Upper lobe of right lung (tissue), 1 donor: ENCODE results near the gene ETFRF1. TPM values are rescaled to one million over a fixed set of nuclear protein-coding genes. Genes with fewer than 3 reads are reported as not detected.
A peak's percentile ranks its signal among the peaks of the same experiment; 100 is the strongest.

ENCODE experiments used
- ATAC-seq: fragments of 200-7000 bp; cut with Tn5 transposase; one replicate; pipeline ENCODE4 v1.9.1; 2020; ENCODE audit warnings: mild to moderate bottlenecking, moderate library complexity
- DNase-seq: peaks from one replicate; pipeline ENCODE4 v3.0.0-alpha.2; 2020
- H3K27ac ChIP-seq: fragments of 200-600 bp; one replicate; pipeline ENCODE4 v1.8.0; 2022
- H3K27me3 ChIP-seq: fragments of 200-600 bp; one replicate; pipeline ENCODE4 v1.8.0; 2022; ENCODE audit warnings: mild to moderate bottlenecking
- H3K36me3 ChIP-seq: fragments of 200-600 bp; one replicate; pipeline ENCODE4 v1.8.0; 2022
- H3K4me1 ChIP-seq: fragments of 200-600 bp; one replicate; pipeline ENCODE4 v1.8.0; 2022
- H3K4me3 ChIP-seq: fragments of 200-600 bp; one replicate; pipeline ENCODE4 v1.8.0; 2022; ENCODE audit warnings: mild to moderate bottlenecking
- H3K9me3 ChIP-seq: fragments of 200-600 bp; one replicate; pipeline ENCODE4 v1.8.0; 2022
- intact Hi-C: fragments of 100-400 bp; cut with DNase I; formaldehyde crosslinking; loops from one replicate; pipeline ENCODE4 v1.11.0; 2022
- total RNA-seq: library from RNA; stranded (reverse); fragmentation: NEBNext Ultra II Directional; extraction: Animal tissue kit (Norgen Biotek cat#: 25700); gene quantifications from one replicate; pipeline ENCODE4 v1.2.1, GENCODE V29; 2021
- TF ChIP-seq, protein P1 (sequence below): fragments of 200-600 bp; IDR thresholded peaks from one replicate; pipeline ENCODE4 v1.8.0; 2022; ENCODE audit warnings: antibody characterized with exemption
- donor health status: DM: no; HTN: yes; CAD: no; lungs with severe emphysema.

Gene ETFRF1
- total RNA-seq, 1 donor from 2014 or later, result 21.9 TPM

DNA sequence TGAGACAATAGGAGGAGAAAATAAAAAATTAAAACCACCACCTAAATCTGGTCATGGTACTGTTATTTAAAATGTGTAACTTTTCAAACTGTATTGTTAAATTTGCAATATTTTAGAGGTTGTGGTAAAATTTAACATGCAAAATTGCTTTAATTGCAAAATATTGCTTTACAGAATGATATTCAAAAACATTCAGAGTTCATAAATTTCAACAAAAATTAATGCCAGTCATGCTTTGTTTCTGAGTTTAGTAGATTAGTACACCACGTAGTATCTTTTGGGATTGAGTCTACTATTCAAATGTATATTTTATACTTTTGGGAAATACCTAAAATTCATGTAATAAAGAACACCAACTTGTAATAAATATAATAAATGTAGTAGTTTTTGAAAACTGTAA lies 18.3 kb downstream of the ETFRF1 start:
- TF ChIP-seq, protein P1, sequence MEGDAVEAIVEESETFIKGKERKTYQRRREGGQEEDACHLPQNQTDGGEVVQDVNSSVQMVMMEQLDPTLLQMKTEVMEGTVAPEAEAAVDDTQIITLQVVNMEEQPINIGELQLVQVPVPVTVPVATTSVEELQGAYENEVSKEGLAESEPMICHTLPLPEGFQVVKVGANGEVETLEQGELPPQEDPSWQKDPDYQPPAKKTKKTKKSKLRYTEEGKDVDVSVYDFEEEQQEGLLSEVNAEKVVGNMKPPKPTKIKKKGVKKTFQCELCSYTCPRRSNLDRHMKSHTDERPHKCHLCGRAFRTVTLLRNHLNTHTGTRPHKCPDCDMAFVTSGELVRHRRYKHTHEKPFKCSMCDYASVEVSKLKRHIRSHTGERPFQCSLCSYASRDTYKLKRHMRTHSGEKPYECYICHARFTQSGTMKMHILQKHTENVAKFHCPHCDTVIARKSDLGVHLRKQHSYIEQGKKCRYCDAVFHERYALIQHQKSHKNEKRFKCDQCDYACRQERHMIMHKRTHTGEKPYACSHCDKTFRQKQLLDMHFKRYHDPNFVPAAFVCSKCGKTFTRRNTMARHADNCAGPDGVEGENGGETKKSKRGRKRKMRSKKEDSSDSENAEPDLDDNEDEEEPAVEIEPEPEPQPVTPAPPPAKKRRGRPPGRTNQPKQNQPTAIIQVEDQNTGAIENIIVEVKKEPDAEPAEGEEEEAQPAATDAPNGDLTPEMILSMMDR, result no peak
- H3K27ac ChIP-seq, result no peak overlapping the region
- no peaks in the 10 kb centered on the region for H3K9me3 ChIP-seq
- DNase-seq (no peak), ATAC-seq (no peak)
- H3K4me1 ChIP-seq, result no peaks in the 10 kb centered on the region
- H3K36me3 ChIP-seq, result peaks cover 29% of the 10 kb centered on the region
- intact Hi-C loops, result no loop called here
- H3K4me3 ChIP-seq, result no peak overlapping the region
- no peaks in the 10 kb centered on the region for H3K27me3 ChIP-seq

DNA sequence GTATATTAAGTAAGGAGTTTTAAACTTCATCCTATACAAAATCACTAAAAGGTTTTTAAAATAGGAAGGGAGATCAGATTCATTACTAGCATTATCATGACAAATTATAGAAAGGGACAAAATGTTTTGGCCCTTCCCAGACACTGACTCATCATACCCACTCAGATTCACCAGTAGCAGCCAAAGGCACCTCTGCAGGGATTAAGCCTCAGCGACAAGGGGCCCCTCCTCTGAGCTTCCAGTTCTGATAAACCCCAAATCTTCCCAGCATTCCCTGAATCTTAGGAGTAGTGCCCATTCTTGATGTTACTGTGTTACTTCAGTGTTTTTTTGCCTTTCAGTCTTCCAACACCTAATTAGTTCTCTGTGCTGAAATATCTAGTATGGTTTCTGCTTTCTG lies 41.2 kb downstream of the ETFRF1 start:
- Histone ChIP-seq H3K36me3 (peaks cover 24% of the 10 kb centered on the region), H3K27ac (no peak overlapping the region), H3K27me3 (no peaks in the 10 kb centered on the region), H3K4me3 (no peak overlapping the region), H3K9me3 (no peaks in the 10 kb centered on the region), H3K4me1 (no peaks in the 10 kb centered on the region)
- TF ChIP-seq, protein P1, result no peak
- intact Hi-C loops, result no loop called here
- no peak for DNase-seq
- no peak for ATAC-seq

DNA sequence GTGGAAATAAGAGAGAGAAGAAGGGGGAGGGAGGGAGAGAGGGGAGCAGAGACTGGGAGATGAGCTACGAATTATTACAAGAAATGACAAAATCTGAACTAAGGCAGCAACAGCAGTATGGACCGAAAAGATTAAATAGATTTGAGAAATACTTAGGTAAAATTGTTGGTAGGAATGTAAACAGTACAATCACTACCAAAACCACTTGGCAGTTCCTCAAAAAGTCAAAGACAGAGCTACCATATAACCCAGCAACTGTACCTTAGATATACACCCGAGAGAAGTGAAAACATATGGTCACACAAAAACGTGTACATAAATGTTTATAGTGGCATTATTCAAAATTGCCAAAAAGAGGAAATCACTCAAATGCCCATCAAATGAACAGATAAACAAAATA lies 41.6 kb downstream of the ETFRF1 start:
- Histone ChIP-seq H3K27me3 (no peaks in the 10 kb centered on the region), H3K27ac (no peak overlapping the region), H3K4me1 (no peaks in the 10 kb centered on the region), H3K9me3 (no peaks in the 10 kb centered on the region), H3K36me3 (peaks cover 24% of the 10 kb centered on the region), H3K4me3 (no peak overlapping the region)
- ATAC-seq (no peak), DNase-seq (no peak)
- intact Hi-C loops, result no loop called here
- TF ChIP-seq, protein P1, result no peak

DNA sequence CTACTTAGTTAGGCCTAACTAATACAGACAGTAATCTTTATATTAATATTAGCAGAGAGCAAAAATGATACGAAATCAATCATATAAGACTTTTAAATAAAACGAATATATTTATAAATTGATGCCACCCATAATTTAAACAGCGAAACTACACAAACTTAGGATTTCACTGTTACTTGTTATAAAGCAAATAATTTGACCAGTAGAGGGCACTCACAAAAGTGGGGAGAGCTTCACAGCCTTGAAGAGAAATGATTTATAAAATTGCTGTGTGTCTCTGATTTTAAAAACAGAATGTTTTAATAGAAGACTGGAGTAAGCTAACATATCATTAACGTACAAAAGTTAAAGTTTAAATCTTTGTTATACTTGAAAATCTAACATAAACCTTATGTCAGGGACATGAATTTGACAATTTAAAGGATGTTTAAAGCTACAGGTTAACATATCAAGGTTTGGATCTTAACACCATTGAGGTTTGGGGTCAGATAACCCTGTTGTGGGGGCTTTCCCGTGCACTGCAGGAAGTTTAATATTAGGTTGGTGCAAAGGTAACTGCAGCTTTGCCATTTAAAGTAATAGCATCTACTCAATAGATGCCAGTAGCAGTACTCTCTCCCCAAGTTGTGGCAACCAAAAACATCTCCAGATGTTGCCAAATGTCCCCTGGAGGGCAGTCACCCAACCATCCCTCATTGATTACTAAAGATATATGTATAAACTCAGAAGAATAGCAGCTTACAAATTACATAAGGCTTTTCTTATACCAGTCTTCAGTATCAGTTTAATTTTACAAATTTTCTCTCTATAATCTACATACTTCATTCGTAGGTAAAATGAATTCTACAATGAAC lies 46.4 kb downstream of the ETFRF1 start:
- TF ChIP-seq, protein P1, result peak; percentile 71
- DNase-seq, result no peak
- Histone ChIP-seq H3K36me3 (peaks cover 31% of the 10 kb centered on the region), H3K27me3 (no peaks in the 10 kb centered on the region), H3K9me3 (no peaks in the 10 kb centered on the region), H3K27ac (no peak overlapping the region), H3K4me1 (no peaks in the 10 kb centered on the region), H3K4me3 (no peak overlapping the region)
- peak; percentile 64 for ATAC-seq
- intact Hi-C loops, result no loop called here

DNA sequence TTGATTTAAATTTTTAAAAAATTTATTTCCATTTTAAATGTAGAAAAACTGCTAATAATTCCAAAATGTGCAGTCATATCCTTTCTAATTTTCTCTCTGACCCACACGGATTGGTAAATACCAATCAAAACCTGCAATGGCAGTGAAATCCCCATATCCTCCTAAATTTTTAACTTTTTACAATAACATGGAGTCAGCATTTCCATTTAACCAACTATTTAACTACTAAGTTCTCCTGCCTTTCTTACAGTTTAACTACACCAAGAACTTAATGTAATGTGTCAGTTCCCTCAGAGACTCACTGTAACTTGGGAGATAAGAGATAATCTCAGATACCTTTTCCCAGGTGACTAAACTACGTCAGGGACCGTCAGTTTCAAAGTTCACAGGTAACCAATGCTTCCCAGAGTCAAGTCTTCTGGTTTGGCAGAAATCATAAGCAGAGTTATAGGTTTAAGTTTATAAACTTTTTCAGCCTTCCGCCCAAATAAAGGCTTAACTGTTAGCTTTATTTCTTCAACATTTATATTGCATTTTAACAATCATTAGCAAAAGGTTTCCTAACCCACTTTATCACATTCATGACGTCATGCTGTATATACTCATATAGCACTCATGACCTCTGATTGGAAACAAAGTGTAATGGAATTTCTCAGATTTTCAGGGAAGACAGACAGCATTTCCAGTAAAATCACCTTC lies 48.1 kb downstream of the ETFRF1 start:
- intact Hi-C loops, result no loop called here
- H3K27ac ChIP-seq, result no peak overlapping the region
- no peaks in the 10 kb centered on the region for H3K27me3 ChIP-seq
- DNase-seq (no peak), ATAC-seq (no peak)
- TF ChIP-seq, protein P1, result no peak
- H3K9me3 ChIP-seq, result no peaks in the 10 kb centered on the region
- no peaks in the 10 kb centered on the region for H3K4me1 ChIP-seq
- H3K36me3 ChIP-seq, result peaks cover 18% of the 10 kb centered on the region
- H3K4me3 ChIP-seq, result no peak overlapping the region
